Fibroblast of skin of abdomen (primary cell): ENCODE results near the gene FRMD1.

Experiments
- DNase-seq: peaks from one replicate; pipeline ENCODE4 v3.0.0-alpha.2; 2013

Gene FRMD1

DNA sequence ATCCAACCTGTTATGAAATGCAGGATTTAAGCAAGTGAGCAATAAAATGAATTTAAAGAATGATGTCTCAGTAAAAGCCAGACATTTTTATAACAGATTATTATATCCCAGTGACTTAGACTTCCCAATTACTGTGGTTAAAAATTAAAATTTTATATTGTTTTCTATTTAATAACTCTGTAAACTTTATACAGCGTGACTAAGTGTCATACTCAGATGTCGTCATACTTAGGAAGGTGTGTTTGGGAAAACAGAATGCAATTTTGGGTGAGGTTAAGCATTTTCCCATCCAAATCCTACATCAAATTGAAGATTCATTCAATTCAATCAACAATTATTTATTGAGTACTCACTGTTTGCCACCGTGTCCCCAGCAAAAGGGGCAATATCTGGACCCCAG lies 31.4 kb upstream of the FRMD1 start:
- no peak for DNase-seq

DNA sequence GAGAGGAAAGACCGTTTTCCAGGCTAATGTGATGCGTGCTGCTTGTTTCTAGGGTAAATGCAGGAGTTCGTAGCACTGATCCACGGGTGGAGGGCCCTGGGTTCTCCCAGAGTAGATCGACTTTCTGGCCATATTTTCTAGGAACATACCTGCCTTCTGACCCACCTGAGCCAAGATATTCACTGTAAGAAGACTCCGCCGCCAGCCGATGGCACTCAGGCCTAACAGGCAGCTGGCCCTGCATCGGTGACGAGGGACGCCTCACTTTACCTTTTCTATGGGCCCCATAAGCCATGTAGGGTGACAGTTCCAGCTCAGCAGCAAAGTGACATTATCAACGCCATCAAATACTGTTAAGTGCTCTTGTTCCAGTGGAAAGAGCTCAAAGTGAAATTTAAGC lies 30.2 kb upstream of the FRMD1 start:
- no peak for DNase-seq

DNA sequence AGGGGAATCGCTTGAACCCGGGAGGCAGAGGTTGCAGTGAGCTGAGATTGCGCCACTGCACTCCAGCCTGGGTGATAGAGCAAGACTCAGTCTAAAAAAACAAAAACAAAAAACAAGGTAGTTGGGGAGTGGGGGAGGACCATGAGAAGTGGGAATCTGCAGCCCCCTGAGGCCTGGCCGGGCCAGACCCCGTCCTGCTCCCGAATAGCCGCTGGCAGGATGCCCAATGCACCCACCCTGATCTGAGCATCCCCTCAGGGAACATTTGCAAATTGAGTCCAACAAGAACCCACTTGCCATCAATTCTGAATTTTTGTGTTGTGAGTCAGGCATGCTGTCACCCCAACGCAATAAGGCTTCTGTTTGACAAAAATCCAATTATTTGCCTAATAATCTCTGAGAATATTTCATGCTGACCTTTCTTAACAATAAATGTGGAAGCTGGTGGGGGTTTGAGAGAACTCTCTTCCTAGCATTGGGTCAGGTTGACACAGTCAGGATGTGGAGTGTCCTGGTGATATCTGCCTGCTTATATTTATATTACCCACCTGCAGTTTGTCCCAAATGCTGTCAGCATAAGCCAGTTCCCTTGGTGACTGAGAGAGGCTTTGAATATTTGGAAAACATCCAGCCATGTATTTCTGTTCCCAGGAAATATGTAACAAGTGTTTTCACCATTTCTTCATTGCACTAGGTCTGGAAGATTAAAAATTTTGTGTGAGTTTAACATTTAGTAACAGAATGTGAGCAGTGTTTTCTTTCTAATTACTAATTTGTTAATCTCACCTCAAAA lies 28.4 kb upstream of the FRMD1 start:
- no peak for DNase-seq

- peak; percentile 35 for DNase-seq
Observed at GRCh38 chr6:168106633-168107005, 27.6 kb upstream of the FRMD1 start.

GRCh38 chr6:168105813-168106632 lies 27.0 kb upstream of the FRMD1 start:
- DNase-seq, result peak; percentile 13

DNA sequence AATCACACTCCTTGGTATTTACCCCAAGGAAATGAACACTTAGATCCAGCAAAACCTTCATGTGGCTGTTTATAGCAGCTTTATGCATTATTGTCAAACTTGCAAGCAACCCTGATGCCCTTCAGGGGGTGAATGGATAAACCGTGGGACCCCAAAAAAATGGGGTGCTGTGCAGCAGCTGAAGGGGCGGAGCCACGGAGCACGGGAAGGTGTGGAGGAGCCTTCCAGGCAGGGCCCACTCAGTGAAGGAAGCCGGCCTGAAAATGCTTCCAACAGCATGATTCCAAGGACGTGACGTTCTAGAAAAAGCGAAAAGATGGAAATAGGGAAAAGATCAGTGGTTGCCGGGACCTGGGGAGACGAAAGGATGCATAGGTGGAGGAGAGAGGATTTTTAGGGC lies 25.6 kb upstream of the FRMD1 start:
- no peak for DNase-seq

GRCh38 chr6:168103050-168103830 lies 24.2 kb upstream of the FRMD1 start:
- no peak for DNase-seq

DNA sequence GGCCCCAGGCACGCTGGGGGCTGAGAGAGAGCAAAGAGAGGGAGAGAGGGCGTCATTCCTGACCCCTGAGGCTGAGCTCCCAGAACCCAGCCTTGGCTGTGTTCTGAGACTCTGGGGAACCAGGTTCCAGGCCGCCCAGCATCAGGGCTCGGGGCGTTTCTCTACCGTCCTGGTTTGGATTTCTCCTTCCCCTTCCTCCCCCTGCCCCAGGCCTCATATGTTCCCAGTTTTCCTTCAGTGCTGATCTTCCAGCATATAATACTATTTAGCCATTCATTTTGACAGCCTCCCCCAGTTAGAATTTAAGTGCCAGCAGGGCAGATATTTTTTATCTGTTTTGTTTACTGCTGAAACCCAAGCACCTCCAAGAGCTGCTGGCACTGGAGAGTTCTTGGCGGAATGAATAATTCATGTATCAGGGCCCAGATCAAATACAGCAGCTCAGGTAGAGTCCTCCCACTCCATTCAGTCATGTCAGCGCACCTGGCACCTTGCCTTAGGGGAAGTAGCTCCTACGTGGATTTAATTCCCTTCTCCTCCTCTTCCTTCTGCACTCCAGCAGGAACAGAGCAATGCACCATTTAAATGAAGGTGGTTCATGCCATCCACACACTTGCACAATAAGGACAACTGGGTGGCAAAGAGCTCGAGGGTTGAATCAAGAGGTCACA lies 23.4 kb upstream of the FRMD1 start:
- no peak for DNase-seq

- no peak for DNase-seq
Observed at GRCh38 chr6:168101590-168102314, 22.7 kb upstream of the FRMD1 start.

DNA sequence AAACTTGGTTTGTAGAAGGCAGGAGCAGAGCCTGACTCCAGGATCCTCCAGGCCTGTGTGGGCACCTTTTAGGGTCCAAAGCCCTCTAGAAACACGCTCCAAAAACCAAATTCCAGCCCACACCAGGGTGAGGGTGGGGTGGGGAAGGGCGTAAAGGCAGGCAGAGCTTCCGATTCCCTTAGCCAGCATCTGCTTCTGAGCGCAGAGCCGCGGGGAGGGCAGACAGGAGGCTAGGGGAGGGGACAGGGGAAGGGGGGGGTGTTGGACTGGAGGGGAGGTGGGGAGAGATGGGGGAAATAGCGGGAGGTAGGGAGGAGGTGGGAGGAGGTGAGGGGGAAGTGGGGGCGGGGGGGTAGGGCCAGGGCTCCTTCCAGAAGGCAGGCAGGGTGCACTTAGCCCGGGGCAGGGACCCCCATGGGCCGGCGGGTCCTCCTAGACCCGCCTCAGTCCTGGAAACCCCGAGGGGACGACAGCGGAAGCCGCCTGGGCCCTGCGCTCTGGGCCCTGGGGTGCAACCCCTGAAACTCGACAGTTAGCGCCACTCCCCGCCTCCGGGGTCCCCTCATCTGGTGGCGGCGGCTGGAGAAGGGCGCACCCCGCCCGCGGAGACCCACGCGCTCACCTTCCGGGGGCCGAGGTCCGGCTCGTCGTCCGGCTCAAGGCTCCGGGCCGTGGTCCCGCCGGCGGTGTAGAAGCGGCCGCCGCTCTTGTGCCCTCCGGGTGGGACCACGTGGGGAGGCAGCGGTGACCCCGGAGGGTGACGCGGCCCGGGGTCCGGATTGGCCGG lies 22.0 kb upstream of the FRMD1 start:
- DNase-seq, result no peak

DNA sequence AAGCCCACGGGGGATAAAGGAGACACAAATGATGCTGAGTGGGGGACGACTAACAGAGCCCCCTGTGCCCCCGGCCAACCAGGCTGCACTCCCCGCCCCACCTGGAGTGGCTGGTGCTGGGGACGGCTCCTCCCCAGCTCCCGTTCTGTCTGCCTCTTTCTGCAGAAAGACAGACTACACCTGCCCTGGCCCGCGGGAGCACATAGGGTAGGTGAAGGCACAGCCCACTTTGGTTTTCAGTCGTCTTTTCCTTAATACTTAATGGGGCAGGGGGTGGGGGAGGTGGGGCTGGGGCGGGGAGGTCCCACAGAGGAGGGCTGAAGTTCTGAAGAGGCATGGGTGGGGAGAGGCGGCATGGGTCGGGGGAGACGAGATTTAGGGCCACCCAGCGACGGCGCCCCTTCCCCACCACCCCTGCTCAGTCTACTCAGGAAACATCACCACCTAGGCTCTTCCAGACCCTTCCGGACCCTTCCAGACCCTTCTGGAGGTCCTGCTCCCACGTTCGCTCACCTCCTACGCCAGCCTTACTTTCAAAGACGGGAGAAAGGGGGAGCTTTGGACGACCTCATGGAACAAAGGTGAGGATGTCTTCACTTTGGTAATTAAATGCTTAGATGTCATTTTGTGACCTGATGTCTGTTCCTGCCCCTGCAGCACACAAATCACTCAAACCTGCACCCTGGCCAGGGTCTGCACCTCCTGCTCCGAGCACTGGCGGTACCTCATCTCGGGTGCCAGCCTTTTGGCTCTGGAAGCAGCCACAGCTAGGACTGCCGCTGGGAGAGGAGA lies 21.2 kb upstream of the FRMD1 start:
- no peak for DNase-seq

- DNase-seq, result no peak
Observed at GRCh38 chr6:168099201-168100010, 20.4 kb upstream of the FRMD1 start.

- no peak for DNase-seq
Observed at GRCh38 chr6:168098431-168098861, 19.4 kb upstream of the FRMD1 start.

DNA sequence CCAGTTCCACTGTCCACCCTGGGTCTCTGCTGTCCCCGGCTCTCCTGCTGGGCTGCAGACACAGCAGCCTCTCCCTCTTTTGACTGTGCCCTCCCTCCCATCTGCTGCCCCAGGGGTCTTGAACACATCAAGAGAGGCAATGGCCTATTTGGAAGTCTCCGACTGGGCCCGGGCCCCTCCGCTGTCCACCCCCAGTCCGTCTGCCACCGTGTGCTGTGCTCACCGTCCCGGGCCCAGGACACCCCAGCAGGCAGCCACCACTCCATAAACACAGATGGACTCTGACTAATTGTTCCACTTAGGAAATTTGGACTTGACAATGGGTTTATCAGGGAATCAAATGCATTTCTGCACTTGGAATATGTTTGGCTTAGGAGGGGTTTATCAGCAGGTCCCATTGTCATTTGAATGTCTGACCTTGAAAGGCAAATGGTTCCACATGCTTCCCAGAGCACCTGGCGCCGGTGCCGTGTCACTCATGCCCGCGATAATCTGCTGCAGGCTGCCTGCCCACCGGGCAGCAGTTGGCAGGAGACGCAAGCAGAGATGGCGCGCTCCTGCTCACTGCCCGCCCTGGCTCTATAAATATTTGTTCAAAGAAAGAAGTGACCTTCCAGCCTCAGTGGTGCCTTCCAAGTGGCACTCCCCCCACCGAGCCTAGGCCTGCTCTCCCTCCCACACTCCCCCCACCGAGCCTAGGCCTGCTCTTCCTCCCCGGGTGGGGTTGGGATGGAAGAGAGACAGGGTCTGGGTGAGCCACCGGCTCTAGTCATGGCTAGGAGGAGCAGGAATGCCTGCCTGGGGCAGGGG lies 18.8 kb upstream of the FRMD1 start:
- DNase-seq, result no peak

DNA sequence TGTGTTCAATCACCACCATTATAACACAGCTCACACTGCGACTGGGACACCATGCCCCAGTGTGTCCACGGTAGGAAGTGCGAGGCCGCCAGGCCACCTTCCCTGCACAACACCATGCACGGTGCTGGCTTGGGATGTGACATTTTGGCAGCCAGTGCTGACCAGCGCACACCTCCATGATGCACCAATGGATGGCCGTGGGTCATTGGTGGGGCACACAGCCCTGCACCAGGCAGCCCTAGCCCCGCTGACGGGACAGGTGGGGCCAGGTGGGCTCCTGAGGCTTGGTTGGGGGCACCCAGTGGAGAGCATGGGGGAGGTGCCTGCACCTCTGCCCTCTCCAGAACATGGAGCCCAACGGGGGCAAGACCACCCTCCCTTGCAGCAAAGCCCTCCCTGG lies 18.2 kb upstream of the FRMD1 start:
- no peak for DNase-seq

DNA sequence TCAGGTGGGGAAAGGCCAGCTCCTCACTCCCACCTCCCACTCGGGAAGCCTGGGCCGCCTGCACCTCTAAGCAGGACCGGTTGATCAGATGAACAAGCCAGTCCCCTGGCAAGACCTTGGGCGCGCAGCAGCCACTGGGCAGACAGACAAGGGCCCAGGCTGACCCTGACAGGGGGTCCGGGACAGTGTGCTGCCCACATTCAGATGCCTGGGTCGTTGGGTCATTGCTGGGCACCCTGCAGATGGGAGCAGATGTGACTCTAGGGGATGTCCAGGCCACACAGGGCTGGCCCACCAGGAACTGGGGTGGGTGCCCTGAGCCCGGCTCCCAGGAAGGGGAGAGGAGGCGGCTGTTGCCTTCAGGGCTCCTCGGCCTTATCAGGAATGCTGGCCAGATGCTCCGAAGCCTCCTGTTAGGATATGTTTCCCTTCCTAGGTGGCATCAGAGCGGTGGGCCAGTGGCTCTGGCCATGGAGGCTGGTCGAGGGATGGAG lies 17.3 kb upstream of the FRMD1 start:
- no peak for DNase-seq

DNA sequence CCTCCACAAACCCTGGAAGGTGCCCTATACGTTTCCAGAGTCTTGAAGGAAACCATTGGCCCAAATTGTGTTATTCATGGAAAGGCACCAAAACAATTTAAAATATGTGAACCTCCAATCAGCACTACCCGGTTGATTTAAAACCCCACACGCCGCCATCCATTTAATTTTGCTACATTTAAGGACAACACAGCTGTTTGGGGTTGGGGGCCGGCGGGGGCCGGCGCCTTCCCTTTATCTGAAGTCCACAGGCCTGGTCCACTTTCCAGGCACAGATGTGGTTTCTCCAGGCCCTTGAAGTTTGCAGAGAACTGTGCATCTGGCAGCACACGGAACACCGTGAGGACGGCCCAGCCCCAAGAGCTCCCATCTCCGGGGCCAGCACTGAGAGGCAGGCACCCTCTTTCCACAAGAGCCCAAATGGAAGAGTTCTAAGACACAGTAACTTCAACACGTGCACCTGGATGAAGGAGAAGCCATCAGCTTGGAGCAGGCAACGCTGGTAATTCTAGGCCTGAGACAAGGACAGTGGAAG lies 16.8 kb upstream of the FRMD1 start:
- no peak for DNase-seq

- DNase-seq, result no peak
Observed at GRCh38 chr6:168095171-168095691, 16.2 kb upstream of the FRMD1 start.
